HEK293 (cell line): ENCODE data around the gene SLC39A1.
"Not testable (repeated sequence)": the region's sequence is repeated elsewhere in the genome, so short reads cannot be mapped to it uniquely, and the experiment has no call there.

Experiments
- BCL11A ChIP-seq: fragments of 450-650 bp; formaldehyde crosslinking; IDR thresholded peaks from 2 replicates; pipeline ENCODE4 v1.5.1; 2016; ENCODE audit warnings: low read depth, missing biosample characterization, missing genetic modification characterization
- KLF10 ChIP-seq: fragments of 450-650 bp; IDR thresholded peaks from 2 replicates; pipeline ENCODE4 v1.5.1; 2018; ENCODE audit warnings: missing biosample characterization, mild to moderate bottlenecking, missing genetic modification characterization
- PRDM2 ChIP-seq: fragments of 450-650 bp; formaldehyde crosslinking; IDR thresholded peaks from 2 replicates; pipeline ENCODE4 v1.5.1; 2016; ENCODE audit warnings: missing biosample characterization, missing genetic modification characterization, borderline replicate concordance
- YY1 ChIP-seq: fragments of 450-650 bp; formaldehyde crosslinking; IDR thresholded peaks from 2 replicates; pipeline ENCODE4 v1.5.1; 2018; ENCODE audit warnings: missing biosample characterization, missing genetic modification characterization
- ZBTB10 ChIP-seq: fragments of 450-650 bp; formaldehyde crosslinking; IDR thresholded peaks from 2 replicates; pipeline ENCODE4 v1.5.1; 2016; ENCODE audit warnings: missing biosample characterization, missing genetic modification characterization
- ZNF302 ChIP-seq: fragments of 450-650 bp; formaldehyde crosslinking; IDR thresholded peaks from 2 replicates; pipeline ENCODE4 v1.5.1; 2016; ENCODE audit warnings: missing biosample characterization, missing genetic modification characterization, low read depth
- ZNF707 ChIP-seq: fragments of 450-650 bp; formaldehyde crosslinking; IDR thresholded peaks from 2 replicates; pipeline ENCODE4 v1.5.1; 2016; ENCODE audit warnings: missing biosample characterization, missing genetic modification characterization

DNA sequence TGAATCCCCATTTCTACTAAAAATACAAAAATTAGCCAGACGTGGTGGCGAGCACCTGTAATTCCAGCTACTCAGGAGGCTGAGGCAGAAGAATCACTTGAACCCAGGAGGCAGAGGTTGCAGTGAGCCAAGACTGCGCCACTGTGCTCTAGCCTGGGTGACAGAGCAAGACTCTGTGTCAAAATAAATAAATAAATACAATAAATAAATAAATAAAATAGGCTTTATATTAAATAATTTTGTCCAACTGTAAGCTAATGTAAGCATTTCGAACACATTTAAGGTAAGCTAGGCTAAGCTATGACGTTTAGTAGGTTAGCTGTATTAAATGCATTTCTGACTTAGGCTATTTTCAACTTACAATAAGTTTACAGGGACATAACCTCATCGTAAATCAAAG is 52.8 kb downstream of the SLC39A1 start:
- not testable (repeated sequence) for TF ChIP-seq YY1 (tag by site-specific recombination); ZNF707 (tag by site-specific recombination); BCL11A (tag by site-specific recombination); KLF10 (tag by site-specific recombination); PRDM2 (tag by site-specific recombination); ZNF302 (tag by site-specific recombination); ZBTB10
